Nephron progenitor cell (in vitro differentiated cells): Measurements from ENCODE around the gene JAK1.

ENCODE experiments used
- DNase-seq: peaks from one replicate; pipeline ENCODE4 v3.0.0; 2021
- H3K27ac Mint-ChIP-seq: 2 replicates; pipeline ENCODE4 v1.8.0; 2021; ENCODE audit warnings: mild to moderate bottlenecking, moderate library complexity, mixed read lengths
- H3K27me3 Mint-ChIP-seq: 2 replicates; pipeline ENCODE4 v1.8.0; 2021; ENCODE audit warnings: mild to moderate bottlenecking, low read depth, mixed read lengths; ENCODE audit not compliant: poor library complexity
- H3K36me3 Mint-ChIP-seq: 2 replicates; pipeline ENCODE4 v1.8.0; 2021; ENCODE audit warnings: low read depth, mixed read lengths
- H3K4me1 Mint-ChIP-seq: 2 replicates; pipeline ENCODE4 v1.8.0; 2021; ENCODE audit warnings: mixed read lengths
- H3K4me3 Mint-ChIP-seq: 2 replicates; pipeline ENCODE4 v1.8.0; 2021; ENCODE audit warnings: mild to moderate bottlenecking, moderate library complexity, mixed read lengths
- H3K9me3 Mint-ChIP-seq: 2 replicates; pipeline ENCODE4 v1.8.0; 2021; ENCODE audit warnings: mild to moderate bottlenecking, moderate library complexity, mixed read lengths
- TF ChIP-seq, protein P1 (sequence below): fragments of 200-600 bp; sonication (generic); IDR thresholded peaks from 2 replicates; pipeline ENCODE4 v1.5.0; 2021; ENCODE audit warnings: antibody characterized with exemption

Gene JAK1

DNA sequence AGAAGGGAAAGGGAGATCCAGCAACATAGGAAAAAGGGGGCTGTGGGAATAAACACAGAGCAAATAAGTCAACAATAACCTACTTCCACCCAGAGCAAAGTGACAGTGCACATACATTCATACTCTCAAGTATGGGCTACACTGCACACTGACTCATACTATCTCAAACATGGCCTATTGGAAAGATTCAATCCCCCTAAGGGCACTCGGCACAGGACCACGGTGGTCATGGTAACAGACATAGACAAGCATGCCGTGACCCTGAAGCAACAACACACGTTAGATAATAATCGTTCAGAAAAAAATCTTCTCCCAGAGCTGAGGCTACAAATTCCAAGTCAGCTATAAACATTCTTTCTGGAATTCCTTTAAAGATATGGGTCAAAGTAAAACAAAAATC, 16.8 kb upstream of the JAK1 start:
- no peaks in the 10 kb centered on the region for H3K4me1 Mint-ChIP-seq
- H3K27ac Mint-ChIP-seq = no peak overlapping the region
- H3K27me3 Mint-ChIP-seq = peaks cover 10% of the 10 kb centered on the region
- H3K36me3 Mint-ChIP-seq = no peaks in the 10 kb centered on the region
- TF ChIP-seq, protein P1, sequence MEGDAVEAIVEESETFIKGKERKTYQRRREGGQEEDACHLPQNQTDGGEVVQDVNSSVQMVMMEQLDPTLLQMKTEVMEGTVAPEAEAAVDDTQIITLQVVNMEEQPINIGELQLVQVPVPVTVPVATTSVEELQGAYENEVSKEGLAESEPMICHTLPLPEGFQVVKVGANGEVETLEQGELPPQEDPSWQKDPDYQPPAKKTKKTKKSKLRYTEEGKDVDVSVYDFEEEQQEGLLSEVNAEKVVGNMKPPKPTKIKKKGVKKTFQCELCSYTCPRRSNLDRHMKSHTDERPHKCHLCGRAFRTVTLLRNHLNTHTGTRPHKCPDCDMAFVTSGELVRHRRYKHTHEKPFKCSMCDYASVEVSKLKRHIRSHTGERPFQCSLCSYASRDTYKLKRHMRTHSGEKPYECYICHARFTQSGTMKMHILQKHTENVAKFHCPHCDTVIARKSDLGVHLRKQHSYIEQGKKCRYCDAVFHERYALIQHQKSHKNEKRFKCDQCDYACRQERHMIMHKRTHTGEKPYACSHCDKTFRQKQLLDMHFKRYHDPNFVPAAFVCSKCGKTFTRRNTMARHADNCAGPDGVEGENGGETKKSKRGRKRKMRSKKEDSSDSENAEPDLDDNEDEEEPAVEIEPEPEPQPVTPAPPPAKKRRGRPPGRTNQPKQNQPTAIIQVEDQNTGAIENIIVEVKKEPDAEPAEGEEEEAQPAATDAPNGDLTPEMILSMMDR = no peak
- no peak overlapping the region for H3K4me3 Mint-ChIP-seq
- DNase-seq = no peak
- no peaks in the 10 kb centered on the region for H3K9me3 Mint-ChIP-seq

DNA sequence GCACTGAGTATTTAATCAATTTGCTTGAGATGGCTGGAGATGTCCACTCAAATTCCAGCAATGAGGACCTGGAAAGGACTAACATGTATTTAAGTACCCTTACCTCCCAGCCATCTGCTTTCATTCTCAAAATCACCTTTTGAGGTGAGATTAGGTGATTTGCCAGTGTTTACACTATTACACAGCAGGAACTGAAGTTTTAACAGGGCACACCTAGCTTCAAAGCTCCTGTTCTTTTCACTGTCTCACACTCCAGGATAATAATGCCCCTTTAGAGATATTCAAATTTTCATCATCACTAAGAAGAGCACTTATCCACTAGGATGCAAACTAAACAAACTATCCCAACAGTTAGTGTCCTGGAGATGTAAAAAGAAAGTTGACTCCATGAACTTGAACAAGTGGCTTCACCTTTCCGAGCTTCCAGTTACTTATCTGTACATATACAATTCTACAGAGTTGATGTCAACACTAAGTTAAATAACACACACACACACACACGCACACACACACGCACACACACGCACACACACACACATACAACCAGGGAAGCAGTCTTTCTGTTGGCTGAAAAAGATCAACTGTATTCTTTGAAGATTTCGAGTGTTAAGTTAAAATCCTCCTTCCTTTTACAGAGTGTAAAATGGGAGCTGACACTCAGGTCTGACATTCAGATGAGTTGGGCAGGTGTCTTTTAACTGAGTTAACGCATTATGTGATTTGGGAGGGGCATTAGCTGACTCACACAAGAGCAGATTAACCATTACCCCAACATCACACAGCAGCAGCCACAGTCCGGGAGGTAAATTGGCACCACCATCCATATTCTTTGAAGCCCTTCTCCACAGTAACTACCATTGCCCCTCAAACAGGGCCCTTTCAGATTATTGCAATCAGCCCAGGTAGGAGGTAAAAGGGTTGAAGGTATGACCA, 15.5 kb upstream of the JAK1 start:
- no peak for DNase-seq
- no peak overlapping the region for H3K4me3 Mint-ChIP-seq
- H3K27me3 Mint-ChIP-seq = peaks cover 10% of the 10 kb centered on the region
- H3K4me1 Mint-ChIP-seq = no peaks in the 10 kb centered on the region
- H3K27ac Mint-ChIP-seq = no peak overlapping the region
- H3K36me3 Mint-ChIP-seq = no peaks in the 10 kb centered on the region
- TF ChIP-seq, protein P1 = no peak
- no peaks in the 10 kb centered on the region for H3K9me3 Mint-ChIP-seq

DNA sequence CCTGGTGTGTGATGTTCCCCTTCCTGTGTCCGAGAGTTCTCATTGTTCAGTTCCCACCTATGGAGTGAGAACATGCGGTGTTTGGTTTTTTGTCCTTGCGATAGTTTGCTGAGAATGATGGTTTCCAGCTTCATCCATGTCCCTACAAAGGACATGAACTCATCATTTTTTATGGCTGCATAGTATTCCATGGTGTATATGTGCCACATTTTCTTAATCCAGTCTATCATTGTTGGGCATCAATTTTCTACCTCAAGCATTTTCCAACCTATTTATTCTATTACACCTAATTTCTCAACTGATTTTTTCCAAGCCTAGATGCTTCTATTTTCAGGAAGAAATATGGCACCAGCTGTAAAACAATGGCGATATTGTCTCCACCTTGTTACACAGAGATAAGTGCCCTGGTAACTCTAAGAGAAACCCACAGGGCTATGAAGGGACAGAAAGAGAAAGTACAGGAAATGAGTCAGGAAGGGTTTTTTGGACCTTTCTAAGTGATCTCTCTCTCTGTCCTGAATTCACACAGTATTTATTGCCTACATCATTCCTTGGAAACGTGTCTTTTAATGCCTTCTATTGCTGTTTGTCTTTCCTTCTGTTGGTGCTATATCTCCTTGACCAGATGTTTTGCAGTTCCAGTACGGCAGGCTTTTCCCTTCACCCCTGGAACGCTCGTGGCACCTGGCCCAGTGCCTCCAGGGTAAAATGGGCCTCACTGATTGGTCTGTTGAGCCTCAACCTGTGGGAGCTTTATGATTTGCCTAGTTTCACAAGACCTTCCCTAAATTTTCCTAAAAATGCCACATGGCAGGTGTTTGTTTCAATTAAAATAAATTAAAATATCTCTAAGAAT, 14.6 kb upstream of the JAK1 start:
- Mint-ChIP-seq H3K27me3 (peaks cover 10% of the 10 kb centered on the region), H3K27ac (no peak overlapping the region), H3K4me3 (no peak overlapping the region), H3K9me3 (no peaks in the 10 kb centered on the region), H3K36me3 (no peaks in the 10 kb centered on the region), H3K4me1 (no peaks in the 10 kb centered on the region)
- TF ChIP-seq, protein P1 = no peak
- no peak for DNase-seq

DNA sequence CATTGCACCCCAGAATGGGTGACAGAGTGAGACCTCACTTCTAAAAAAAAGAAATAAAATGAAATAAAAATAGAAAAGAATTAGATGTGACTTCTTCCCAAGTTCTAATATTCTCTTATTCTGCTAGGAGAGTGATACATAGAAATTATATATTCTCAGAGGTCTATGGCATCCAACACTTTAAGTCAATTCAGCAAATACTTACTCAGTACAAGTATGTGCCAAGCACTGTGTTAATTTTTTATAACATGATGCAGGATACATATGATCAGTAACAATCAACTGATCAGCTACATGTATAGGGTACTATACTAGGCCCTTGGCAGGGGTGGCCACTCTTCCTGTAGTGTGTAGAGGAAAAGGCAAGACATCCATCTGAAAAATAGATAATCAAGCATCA, 13.0 kb upstream of the JAK1 start:
- peaks cover 10% of the 10 kb centered on the region for H3K27me3 Mint-ChIP-seq
- no peaks in the 10 kb centered on the region for H3K4me1 Mint-ChIP-seq
- no peak overlapping the region for H3K27ac Mint-ChIP-seq
- TF ChIP-seq, protein P1 = no peak
- H3K4me3 Mint-ChIP-seq = no peak overlapping the region
- DNase-seq = no peak
- H3K36me3 Mint-ChIP-seq = no peaks in the 10 kb centered on the region
- H3K9me3 Mint-ChIP-seq = no peaks in the 10 kb centered on the region

DNA sequence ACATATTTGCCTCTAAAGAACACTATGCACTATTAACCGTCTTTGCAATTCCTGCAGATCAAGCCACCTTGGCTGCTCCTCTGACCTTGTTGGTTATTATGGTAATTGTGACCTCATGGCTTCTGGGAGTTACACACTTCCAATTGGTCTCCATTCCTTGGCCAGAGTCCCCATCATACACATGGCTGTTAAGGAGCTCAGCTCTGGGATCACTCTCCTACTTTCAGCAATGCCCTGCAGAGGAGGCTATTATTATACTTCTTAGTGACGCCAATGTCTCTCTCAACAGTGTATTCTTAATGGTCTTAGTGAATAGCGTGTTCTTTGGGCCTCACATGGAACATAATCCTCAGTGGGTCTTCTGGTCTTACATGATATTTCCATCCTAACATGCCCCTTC, 10.0 kb upstream of the JAK1 start:
- no peak for DNase-seq
- no peak overlapping the region for H3K27ac Mint-ChIP-seq
- H3K27me3 Mint-ChIP-seq = peaks cover 11% of the 10 kb centered on the region
- no peaks in the 10 kb centered on the region for H3K4me1 Mint-ChIP-seq
- H3K4me3 Mint-ChIP-seq = no peak overlapping the region
- TF ChIP-seq, protein P1 = no peak
- no peaks in the 10 kb centered on the region for H3K9me3 Mint-ChIP-seq
- H3K36me3 Mint-ChIP-seq = no peaks in the 10 kb centered on the region
